GM18951 (cell line): Measurements from ENCODE around the gene LIAS.

Source experiments
- POLR2A ChIP-seq: IDR thresholded peaks from 4 replicates; pipeline ENCODE4 v1.6.1; 2011; ENCODE audit warnings: mild to moderate bottlenecking; ENCODE audit not compliant: insufficient read length, insufficient read depth; ENCODE audit errors: extremely low read depth
- in situ Hi-C: fragments of 300-500 bp; cut with MboI; formaldehyde crosslinking; loops from one replicate; pipeline ENCODE4 v1.12.0; 2022; ENCODE audit warnings: low sequenced_read_pairs, mixed read lengths, inconsistent platforms; ENCODE audit not compliant: unreplicated experiment

LIAS gene

DNA sequence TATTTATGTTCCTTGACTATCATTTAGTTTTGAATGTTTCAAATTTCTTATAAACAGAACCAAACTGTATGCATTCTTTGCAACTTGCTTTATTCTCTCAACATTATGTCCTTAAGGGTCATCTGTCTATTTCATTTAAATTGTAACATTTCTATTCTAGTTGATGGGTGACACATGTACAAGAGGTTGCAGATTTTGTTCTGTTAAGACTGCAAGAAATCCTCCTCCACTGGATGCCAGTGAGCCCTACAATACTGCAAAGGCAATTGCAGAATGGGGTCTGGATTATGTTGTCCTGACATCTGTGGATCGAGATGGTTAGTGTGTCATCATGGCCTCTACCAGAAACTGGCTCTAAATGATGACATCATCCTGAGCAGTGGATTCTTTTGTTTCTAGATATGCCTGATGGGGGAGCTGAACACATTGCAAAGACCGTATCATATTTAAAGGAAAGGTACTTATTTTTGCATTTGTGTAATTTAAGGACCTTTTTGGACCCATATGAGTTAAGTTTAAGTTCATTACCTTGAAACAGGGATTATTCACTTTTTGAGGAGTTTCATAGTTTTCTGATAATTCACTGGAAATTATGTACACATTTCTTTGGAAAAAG lies 6.1 kb downstream of the LIAS start:
- in situ Hi-C loops = loop anchor here (10.0 kb wide), 1 partner anchor 510 kb away; the partner anchor contains the start of gene PDS5A
- no peak for TF ChIP-seq POLR2A

DNA sequence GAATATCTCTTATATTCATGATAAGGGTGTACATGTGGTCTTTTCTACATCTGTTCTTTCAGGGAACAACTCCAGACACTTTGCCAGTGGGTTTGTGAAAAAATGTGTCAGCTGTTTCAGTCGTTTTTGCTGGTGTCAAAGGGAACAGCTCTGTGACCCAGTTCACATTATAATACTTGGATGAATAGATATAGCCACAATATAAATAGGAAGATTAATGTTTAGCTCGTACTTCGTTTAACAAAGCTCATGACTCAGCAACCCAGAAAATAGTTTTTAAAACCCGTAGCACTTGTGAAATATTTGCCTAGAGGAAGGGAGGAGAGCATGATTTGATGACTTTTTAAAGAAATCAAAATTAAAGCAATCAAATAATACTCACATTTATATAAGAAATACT lies 7.9 kb downstream of the LIAS start:
- TF ChIP-seq POLR2A = no peak
- in situ Hi-C loops = loop anchor here (10.0 kb wide), 1 partner anchor 508 kb away; the partner anchor contains the start of gene PDS5A

DNA sequence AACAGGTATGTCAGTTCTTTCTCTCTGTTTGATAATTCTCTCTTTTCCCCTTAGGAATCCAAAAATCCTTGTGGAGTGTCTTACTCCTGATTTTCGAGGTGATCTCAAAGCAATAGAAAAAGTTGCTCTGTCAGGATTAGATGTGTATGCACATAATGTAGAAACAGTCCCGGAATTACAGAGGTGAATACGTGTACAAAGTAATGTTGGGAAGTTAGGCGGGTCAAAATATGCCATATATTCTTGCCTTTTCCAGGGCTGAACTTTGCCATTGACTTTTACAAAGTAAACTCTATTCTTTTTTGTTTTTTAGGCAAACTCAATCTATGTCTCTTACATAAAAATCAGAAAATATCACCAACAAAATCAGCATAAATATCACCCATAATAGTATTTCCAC lies 8.6 kb downstream of the LIAS start:
- TF ChIP-seq POLR2A = no peak

DNA sequence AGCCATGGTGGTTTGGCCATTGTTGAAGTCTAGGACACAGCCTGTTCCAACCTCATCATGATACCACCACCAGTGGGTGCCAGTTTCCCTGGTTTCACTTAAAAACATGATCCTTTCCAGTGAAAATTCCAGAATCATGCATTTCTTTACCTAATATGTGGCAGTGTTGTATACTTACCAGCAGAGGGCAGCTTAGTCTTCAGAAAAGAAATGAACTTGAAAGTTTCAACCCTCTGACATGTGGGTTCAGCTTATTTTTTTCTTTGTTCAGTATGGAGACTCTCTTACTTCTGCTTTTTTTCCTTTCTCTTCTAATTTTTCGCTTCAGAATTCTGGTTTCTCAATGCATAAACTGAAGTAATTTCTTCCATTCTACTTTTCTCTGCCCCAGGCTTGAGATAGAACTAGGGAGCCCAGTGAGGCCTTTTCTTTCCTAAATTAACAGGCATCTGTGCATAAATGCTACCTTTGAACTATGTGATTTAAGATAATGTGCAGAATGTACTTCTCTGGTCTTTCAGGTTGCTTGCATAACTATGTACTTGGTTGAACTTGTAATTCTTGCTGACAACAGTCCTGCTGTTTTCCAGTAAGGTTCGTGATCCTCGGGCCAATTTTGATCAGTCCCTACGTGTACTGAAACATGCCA lies 10.7 kb downstream of the LIAS start:
- TF ChIP-seq POLR2A = no peak

More for the DNA sequence above, 8.6 kb downstream of the LIAS start:
- in situ Hi-C loops = loop anchor here (10.0 kb wide), 1 partner anchor 507 kb away; the partner anchor contains the start of gene PDS5A

DNA sequence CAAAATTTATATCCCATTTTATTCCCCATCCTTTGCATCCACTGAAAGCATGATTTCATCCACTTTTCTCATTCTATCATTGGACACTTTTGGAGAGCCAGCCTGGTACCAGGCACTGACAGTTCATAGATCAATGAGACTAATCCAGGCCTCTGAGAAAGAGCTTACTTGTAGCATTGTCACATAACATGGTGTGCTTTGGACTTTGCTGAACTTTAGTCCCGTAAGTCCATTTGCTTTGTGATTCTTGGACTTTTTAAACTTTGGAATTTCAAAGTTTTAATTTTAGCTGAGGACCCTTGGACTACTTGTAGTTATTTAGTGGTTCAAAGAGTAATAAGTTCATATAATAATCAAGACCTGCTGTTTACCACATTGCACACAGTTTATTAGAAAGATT lies 11.5 kb downstream of the LIAS start:
- no peak for TF ChIP-seq POLR2A
- in situ Hi-C loops = no loop called here

More for the DNA sequence above, 10.7 kb downstream of the LIAS start:
- in situ Hi-C loops = loop anchor here (10.0 kb wide), 1 partner anchor 505 kb away; the partner anchor contains the start of gene PDS5A

DNA sequence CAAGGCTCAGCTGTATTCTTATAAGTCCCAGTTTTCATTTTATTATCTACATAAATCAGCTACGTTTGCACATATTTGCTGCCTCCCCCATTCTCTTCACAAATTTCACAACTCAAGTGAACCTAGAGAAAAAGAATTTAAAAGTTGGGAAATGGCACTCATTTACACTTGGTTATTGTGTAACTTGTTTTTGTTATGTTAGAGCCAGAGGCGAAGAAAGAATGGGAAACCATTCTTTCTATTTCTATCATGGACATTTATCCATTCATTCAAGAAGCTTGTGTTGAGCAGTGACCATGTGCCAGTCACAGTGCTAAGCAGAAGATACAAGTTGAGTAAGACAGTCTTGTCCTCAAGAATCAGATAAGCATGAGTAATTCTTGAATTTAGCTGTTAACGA lies 13.5 kb downstream of the LIAS start:
- no peak for TF ChIP-seq POLR2A
- in situ Hi-C loops = no loop called here

DNA sequence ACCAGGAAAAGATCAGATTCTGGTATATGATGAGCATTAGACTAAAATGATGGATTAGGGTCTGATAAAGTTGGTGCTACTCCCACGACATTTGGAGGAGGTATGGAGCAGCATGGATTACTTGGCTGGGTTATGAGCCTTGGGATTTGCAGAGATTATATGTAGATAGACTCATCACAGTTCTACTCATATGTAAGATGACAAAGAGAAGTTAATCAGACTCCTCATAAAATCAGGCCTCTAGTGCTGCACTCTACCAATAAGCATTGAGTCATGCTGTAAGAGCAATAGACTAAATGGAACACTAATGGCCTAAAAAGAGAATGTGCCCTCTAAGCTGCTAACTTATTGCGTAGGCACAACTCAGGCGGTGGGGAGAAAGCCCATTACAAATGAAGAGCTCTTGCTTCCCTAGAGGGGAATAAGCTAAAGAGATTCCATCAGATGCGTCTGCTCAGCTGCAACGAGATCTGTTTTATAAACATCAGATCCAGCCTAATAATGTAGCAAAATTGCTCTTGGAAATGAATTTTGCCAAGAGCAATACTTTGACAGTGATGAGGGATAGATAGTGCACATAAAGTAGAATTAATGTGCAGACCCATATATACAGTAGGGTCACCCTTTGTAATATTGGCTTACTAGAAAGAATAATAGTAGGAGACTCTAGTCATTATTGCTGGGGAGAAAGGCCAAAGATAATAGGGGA lies 17.5 kb downstream of the LIAS start:
- in situ Hi-C loops = no loop called here
- no peak for TF ChIP-seq POLR2A

DNA sequence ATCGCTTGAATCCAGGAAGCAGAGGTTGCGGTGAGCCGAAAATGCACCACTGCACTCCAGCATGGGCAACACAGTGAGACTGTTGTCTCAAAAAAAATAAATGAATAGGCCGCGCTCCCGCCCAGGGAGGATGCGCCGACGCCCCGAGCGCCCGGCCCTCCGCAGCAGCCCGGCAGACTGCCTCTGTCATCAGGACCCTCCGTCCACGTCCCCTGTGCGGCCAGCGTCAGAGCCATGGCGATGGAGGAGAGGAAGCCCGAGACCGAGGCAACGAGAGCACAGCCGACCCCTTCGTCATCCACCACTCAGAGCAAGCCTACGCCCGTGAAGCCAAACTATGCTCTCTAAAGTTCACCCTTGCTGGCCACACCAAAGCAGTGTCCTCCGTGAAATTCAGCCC lies 21.4 kb downstream of the LIAS start:
- TF ChIP-seq POLR2A = no peak

DNA sequence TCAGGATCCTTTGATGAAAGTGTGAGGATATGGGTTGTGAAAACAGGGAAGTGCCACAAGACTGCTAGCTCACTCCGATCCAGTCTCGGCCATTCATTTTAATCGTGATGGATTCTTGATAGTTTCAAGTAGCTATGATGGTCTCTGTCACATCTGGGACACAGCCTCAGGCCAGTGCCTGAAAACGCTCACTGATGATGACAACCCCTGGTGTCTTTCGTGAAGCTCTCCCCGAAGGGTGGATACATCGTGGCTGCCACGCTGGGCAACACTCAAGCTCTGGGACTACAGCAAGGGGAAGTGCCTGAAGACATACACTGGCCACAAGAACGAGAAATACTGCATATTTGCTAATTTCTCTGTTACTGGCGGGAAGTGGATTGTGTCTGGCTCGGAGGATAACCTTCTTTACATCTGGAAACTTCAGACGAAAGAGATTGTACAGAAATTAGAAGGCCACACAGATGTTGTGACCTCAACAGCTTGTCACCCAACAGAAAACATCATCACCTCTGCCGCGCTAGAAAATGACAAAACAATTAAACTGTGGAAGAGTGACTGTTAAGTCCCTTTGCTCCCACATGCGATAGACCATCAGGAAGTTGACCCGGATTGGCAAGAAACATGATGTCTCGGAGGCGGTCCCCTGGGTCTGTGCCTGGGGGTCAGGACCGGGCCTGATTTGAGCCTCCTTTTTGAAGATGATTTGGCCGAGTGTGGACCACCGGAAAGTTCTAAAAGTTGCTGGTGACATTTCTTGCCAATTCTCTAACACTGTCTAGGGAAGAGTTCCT lies 22.2 kb downstream of the LIAS start:
- no peak for TF ChIP-seq POLR2A
- in situ Hi-C loops = no loop called here

More for the DNA sequence above, 21.4 kb downstream of the LIAS start:
- in situ Hi-C loops = no loop called here

DNA sequence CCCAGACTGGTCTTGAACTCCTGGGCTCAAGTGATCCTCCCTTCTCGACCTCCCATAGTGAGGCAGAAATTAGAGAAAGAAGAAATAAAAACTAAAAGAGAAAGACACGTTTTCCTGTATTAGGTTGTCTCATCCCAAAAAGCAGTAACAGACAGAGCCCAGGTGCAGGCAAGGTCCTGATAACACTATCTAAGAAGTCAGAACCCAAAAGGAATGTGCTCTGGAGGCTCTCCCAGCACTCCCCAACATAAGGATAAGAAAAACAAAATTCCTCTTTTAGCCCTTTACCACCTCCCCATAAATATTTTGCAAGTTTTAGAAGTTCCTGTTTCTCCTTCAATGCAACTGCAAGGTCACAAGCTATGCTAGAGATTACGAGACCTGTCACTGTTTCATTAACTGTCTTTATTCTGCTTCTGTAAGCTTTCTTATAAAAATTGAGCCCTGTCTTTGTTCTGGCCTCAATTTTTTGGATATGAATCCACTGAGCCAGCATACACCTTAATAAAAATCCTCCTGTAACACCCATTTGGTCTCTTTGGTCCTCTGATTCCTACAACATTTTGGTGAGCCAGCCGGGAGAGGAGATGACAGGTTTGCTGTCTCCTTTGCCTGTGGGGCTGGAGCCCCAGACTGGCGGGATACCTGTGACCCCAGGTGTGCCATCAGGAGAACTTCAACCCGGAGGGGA lies 25.9 kb downstream of the LIAS start:
- in situ Hi-C loops = no loop called here
- TF ChIP-seq POLR2A = no peak

DNA sequence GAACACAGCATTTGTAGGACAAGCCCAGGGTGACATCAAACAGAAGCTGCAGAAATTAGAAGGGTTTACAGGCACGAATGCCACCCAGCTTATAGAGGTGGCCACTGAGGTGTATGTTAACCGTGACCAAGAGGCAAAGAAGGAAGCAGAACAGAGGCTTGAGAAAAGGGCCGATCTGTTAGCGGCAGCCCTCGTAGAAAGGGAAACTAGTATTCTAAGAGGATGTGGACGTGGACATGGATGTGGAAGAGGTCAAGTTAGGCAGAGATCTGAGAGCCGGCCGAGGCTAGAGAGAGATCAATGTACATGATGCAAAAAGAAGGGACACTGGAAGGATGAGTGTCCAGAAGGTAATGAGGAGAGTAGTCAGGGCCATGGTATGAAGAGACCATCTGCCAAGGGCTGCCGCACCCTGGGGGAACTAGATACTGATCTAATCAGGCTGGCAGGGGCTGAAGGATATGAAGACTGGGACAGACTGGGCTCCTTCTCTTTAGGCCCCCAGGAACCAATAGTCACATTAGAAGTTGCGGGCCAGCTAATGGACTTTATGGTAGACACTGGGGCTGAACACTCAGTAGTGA lies 27.5 kb downstream of the LIAS start:
- no peak for TF ChIP-seq POLR2A
- in situ Hi-C loops = no loop called here

DNA sequence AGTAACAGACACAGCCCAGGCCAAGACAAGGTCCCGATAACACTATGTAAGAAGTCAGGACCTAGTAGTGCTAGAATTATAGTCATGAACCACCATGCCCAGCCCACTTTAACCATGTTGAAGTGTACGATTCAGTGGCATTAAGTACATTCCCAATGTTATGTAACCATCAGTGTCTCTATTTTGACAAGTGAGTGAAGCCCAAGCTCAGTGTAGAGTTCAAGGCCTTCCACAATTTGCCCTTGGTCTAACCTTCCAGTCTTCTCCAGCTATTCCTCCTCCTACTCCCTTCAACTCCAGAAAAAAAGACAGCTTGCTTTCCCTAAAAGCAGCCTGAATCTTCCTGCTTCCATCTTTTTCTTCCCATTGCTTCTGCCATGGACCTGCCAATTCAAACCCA lies 31.5 kb downstream of the LIAS start:
- in situ Hi-C loops = no loop called here
- TF ChIP-seq POLR2A = no peak
